PC-3 (cell line): Measurements from ENCODE around the gene ARID3C. TPM values are rescaled to one million over a fixed set of nuclear protein-coding genes. Genes with fewer than 3 reads are reported as not detected.

ENCODE experiments used
- ATAC-seq: fragments of 200-7000 bp; cut with Tn5 transposase; 2 replicates; pipeline ENCODE4 v1.9.1; 2020; ENCODE audit warnings: mild to moderate bottlenecking, moderate library complexity
- BruUV-seq: library from RNA; stranded (reverse); fragments of 400-500 nt; replicated peaks from 2 replicates; lab custom pipeline; 2021; lab: Mats Ljungman, UMichigan
- CTCF ChIA-PET: fragments of 300-600 bp; sonication (Branson Sonifier 250); formaldehyde crosslinking; loops from one replicate; lab custom pipeline; 2022; ENCODE audit warnings: antibody characterized with exemption; lab: Charles Lee
- POLR2A ChIA-PET: fragments of 300-600 bp; sonication (Branson Sonifier 250); formaldehyde crosslinking; loops from one replicate; lab custom pipeline; 2022; ENCODE audit warnings: antibody characterized with exemption; ENCODE audit not compliant: unreplicated experiment; lab: Charles Lee
- DNase-seq: peaks from one replicate; pipeline ENCODE4 v3.0.0-alpha.2; 2015
- H2AFZ ChIP-seq: fragments of 300-600 bp; sonication (generic); 2 replicates; pipeline ENCODE4 v1.6.0; 2016; ENCODE audit warnings: antibody characterized with exemption, low read length
- H3F3A ChIP-seq: fragments of 300-600 bp; sonication (generic); one replicate; pipeline ENCODE4 v1.6.0; 2017; ENCODE audit warnings: antibody characterized with exemption, low read length, control low read depth, mild to moderate bottlenecking; ENCODE audit not compliant: unreplicated experiment
- H3K27ac ChIP-seq: fragments of 300-600 bp; sonication (generic); 2 replicates; pipeline ENCODE4 v1.5.1; 2016; ENCODE audit warnings: mild to moderate bottlenecking, low read length
- H3K27me3 ChIP-seq: fragments of 300-600 bp; sonication (generic); 2 replicates; pipeline ENCODE4 v1.6.1; 2016; ENCODE audit warnings: low read length, mixed read lengths
- H3K36me3 ChIP-seq: fragments of 300-600 bp; sonication (generic); 2 replicates; pipeline ENCODE4 v1.6.1; 2016; ENCODE audit warnings: low read depth, mixed run types, low read length, mixed read lengths
- H3K4me1 ChIP-seq: fragments of 300-600 bp; sonication (generic); 2 replicates; pipeline ENCODE4 v1.5.1; 2016; ENCODE audit warnings: low read length; ENCODE audit not compliant: insufficient read depth
- H3K4me2 ChIP-seq: fragments of 300-600 bp; sonication (generic); 2 replicates; pipeline ENCODE4 v1.6.0; 2016; ENCODE audit warnings: low read length
- H3K4me3 ChIP-seq: fragments of 300-600 bp; sonication (generic); 2 replicates; pipeline ENCODE4 v1.5.1; 2016; ENCODE audit warnings: mild to moderate bottlenecking, low read length, mixed read lengths
- H3K79me2 ChIP-seq: fragments of 300-600 bp; sonication (generic); 2 replicates; pipeline ENCODE4 v1.6.1; 2017; ENCODE audit warnings: low read length, mixed read lengths
- H3K9ac ChIP-seq: fragments of 300-600 bp; sonication (generic); 2 replicates; pipeline ENCODE4 v1.6.0; 2016; ENCODE audit warnings: mild to moderate bottlenecking, low read length
- H3K9me2 ChIP-seq: fragments of 300-600 bp; sonication (generic); replicated peaks from 2 replicates; pipeline ENCODE4 v1.6.1; 2016; ENCODE audit warnings: mixed run types, low read length, mixed read lengths
- H3K9me3 ChIP-seq: fragments of 300-600 bp; sonication (generic); 2 replicates; pipeline ENCODE4 v1.6.1; 2016; ENCODE audit warnings: low read length, mixed read lengths
- H4K20me1 ChIP-seq: fragments of 300-600 bp; sonication (generic); 2 replicates; pipeline ENCODE4 v1.6.1; 2016; ENCODE audit warnings: low read length, mixed read lengths
- CTCF ChIP-seq: fragments of 300-600 bp; sonication (generic); conservative IDR thresholded peaks from 2 replicates; pipeline ENCODE4 v1.5.1; 2017; ENCODE audit warnings: antibody characterized with exemption, low read depth, mild to moderate bottlenecking, low read length
- EZH2 ChIP-seq: fragments of 300-600 bp; sonication (generic); IDR thresholded peaks from one replicate; pipeline ENCODE4 v1.6.1; 2017; ENCODE audit warnings: antibody characterized with exemption, mild to moderate bottlenecking, low read length; ENCODE audit not compliant: unreplicated experiment
- EZH2phosphoT487 ChIP-seq: fragments of 300-600 bp; sonication (generic); IDR thresholded peaks from 2 replicates; pipeline ENCODE4 v1.6.1; 2018; ENCODE audit warnings: mild to moderate bottlenecking, antibody characterized with exemption, low read length, borderline replicate concordance
- intact Hi-C: fragments of 100-400 bp; cut with micrococcal nuclease; formaldehyde crosslinking; loops from 2 replicates; pipeline ENCODE4 v1.9.0; 2023
- total RNA-seq: library from RNA; depleted of rRNA; stranded (reverse); fragments of >200 nt; gene quantifications from 2 replicates; pipeline ENCODE4 v1.2.3, GENCODE V29; 2014

ARID3C gene
- total RNA-seq, 1 experiment from 2014 or later = not detected

- no peaks in the 10 kb centered on the region for H3K9me3 ChIP-seq
- no peak overlapping the region for H2AFZ ChIP-seq
- H3K4me2 ChIP-seq = no peak overlapping the region
- no peak for TF ChIP-seq EZH2phosphoT487
- no peak for TF ChIP-seq CTCF
- no peak for TF ChIP-seq EZH2
- ChIA-PET CTCF (no interaction called here), POLR2A (no interaction called here)
- BruUV-seq = no TSS peak
- H3K4me3 ChIP-seq = no peak overlapping the region
- DNase-seq (no peak), ATAC-seq (no peak)
- H4K20me1 ChIP-seq = no peaks in the 10 kb centered on the region
- H3K9ac ChIP-seq = no peak overlapping the region
- H3F3A ChIP-seq = no peaks in the 10 kb centered on the region
- intact Hi-C loops = no loop called here
- H3K27me3 ChIP-seq = no peaks in the 10 kb centered on the region
- H3K27ac ChIP-seq = no peak overlapping the region
- peaks cover 10% of the 10 kb centered on the region; the same call in 1 of the 2 replicates for H3K79me2 ChIP-seq
- no peaks in the 10 kb centered on the region for H3K9me2 ChIP-seq
- H3K4me1 ChIP-seq = peaks cover 27% of the 10 kb centered on the region; the same call in 1 of the 2 replicates
- no peaks in the 10 kb centered on the region for H3K36me3 ChIP-seq
These were observed 21.9 kb upstream of the ARID3C start for GRCh38 chr9:34650816-34651215.

GRCh38 chr9:34648673-34649072 lies 19.8 kb upstream of the ARID3C start:
- TF ChIP-seq EZH2 (no peak), EZH2phosphoT487 (no peak), CTCF (no peak)
- H3K79me2 ChIP-seq = peaks cover 10% of the 10 kb centered on the region; the same call in 1 of the 2 replicates
- no peaks in the 10 kb centered on the region for H3K27me3 ChIP-seq
- DNase-seq (no peak), ATAC-seq (no peak)
- no peak overlapping the region for H3K4me3 ChIP-seq
- H2AFZ ChIP-seq = no peak overlapping the region
- no peaks in the 10 kb centered on the region for H3K9me3 ChIP-seq
- BruUV-seq = no TSS peak
- no peaks in the 10 kb centered on the region for H3K9me2 ChIP-seq
- no peaks in the 10 kb centered on the region for H3F3A ChIP-seq
- intact Hi-C loops = no loop called here
- no peak overlapping the region for H3K4me2 ChIP-seq
- no peaks in the 10 kb centered on the region for H3K36me3 ChIP-seq
- CTCF ChIA-PET = no interaction called here
- no peak overlapping the region for H3K9ac ChIP-seq
- H4K20me1 ChIP-seq = no peaks in the 10 kb centered on the region
- peaks cover 27% of the 10 kb centered on the region; the same call in 1 of the 2 replicates for H3K4me1 ChIP-seq
- no peak overlapping the region for H3K27ac ChIP-seq
- POLR2A ChIA-PET = interaction anchor here (0.6 kb wide), 1 partner anchor 457 kb away, joined by 3 read pairs; no protein-coding TSS in a partner anchor

- Histone ChIP-seq H3K27ac (no peak overlapping the region), H3K4me1 (peaks cover 23% of the 10 kb centered on the region; the same call in 1 of the 2 replicates)
- no TSS peak for BruUV-seq
These were observed 18.8 kb upstream of the ARID3C start for GRCh38 chr9:34647651-34648050.

More at GRCh38 chr9:34647651-34648050, 18.8 kb upstream of the ARID3C start:
- Histone ChIP-seq H3K36me3 (no peaks in the 10 kb centered on the region), H3K79me2 (peaks cover 10% of the 10 kb centered on the region; the same call in 1 of the 2 replicates), H3K4me3 (peak overlapping the region; percentile 81), H3K9ac (no peak overlapping the region), H4K20me1 (no peaks in the 10 kb centered on the region), H3K9me3 (no peaks in the 10 kb centered on the region), H3K4me2 (peak overlapping the region; percentile 92), H2AFZ (no peak overlapping the region), H3K27me3 (no peaks in the 10 kb centered on the region), H3F3A (no peaks in the 10 kb centered on the region), H3K9me2 (no peaks in the 10 kb centered on the region)
- no peak for ATAC-seq
- TF ChIP-seq CTCF = no peak
- no peak for TF ChIP-seq EZH2
- no peak for TF ChIP-seq EZH2phosphoT487
- ChIA-PET CTCF (no interaction called here), POLR2A (no interaction called here)
- no peak for DNase-seq
- intact Hi-C loops = no loop called here
